HepG2 (cell line): ENCODE results near the gene DCAF4L1. TPM values are rescaled to one million over a fixed set of nuclear protein-coding genes. Genes with fewer than 3 reads are reported as not detected.

ENCODE experiments used
- FIP1L1 ChIP-seq: fragments of 200-400 bp; formaldehyde crosslinking; IDR thresholded peaks from 2 replicates; pipeline ENCODE4 v1.6.1; 2018; ENCODE audit warnings: low read depth, mild to moderate bottlenecking, low read length, moderate library complexity, borderline replicate concordance; ENCODE audit not compliant: insufficient read depth
- HDAC6 ChIP-seq: fragments of 200-600 bp; sonication (generic); IDR thresholded peaks from 2 replicates; pipeline ENCODE4 v1.7.0; 2017; ENCODE audit warnings: mild to moderate bottlenecking, antibody characterized with exemption, low read length, low read depth
- HMGXB4 ChIP-seq, 2 experiments: sonication (generic) in 1 of 2; formaldehyde crosslinking in 1 of 2; IDR thresholded peaks; 2 replicates each; pipeline versions ENCODE4 v1.4.0 to v1.6.1; 2018 to 2020; ENCODE audit warnings: missing genetic modification reagents in 2 of 2, borderline replicate concordance in 1 of 2, low read depth in 1 of 2, mild to moderate bottlenecking in 1 of 2, missing biosample characterization in 1 of 2
- HOXD1 ChIP-seq: sonication (generic); formaldehyde crosslinking; IDR thresholded peaks from 2 replicates; pipeline ENCODE4 v1.5.0; 2020; ENCODE audit warnings: missing genetic modification reagents
- NCOA1 ChIP-seq: sonication (generic); formaldehyde crosslinking; IDR thresholded peaks from 2 replicates; pipeline ENCODE4 v1.9.0; 2021; ENCODE audit warnings: missing genetic modification reagents
- ZMYM2 ChIP-seq: sonication (generic); formaldehyde crosslinking; IDR thresholded peaks from 2 replicates; pipeline ENCODE4 v1.8.0; 2022; ENCODE audit warnings: mild to moderate bottlenecking, missing genetic modification reagents
- ZNF138 ChIP-seq: sonication (generic); formaldehyde crosslinking; IDR thresholded peaks from 2 replicates; pipeline ENCODE4 v1.5.0; 2020; ENCODE audit warnings: mild to moderate bottlenecking, low read depth, missing genetic modification reagents
- ZNF3 ChIP-seq: IDR thresholded peaks from 2 replicates; pipeline ENCODE4 v1.7.0; 2017; ENCODE audit warnings: inconsistent platforms
- ZNF335 ChIP-seq: sonication (generic); formaldehyde crosslinking; IDR thresholded peaks from 2 replicates; pipeline ENCODE4 v1.4.0; 2020; ENCODE audit warnings: missing genetic modification reagents
- ZNF382 ChIP-seq: sonication (generic); formaldehyde crosslinking; IDR thresholded peaks from 2 replicates; pipeline ENCODE4 v1.5.0; 2020; ENCODE audit warnings: missing genetic modification reagents, mild to moderate bottlenecking, borderline replicate concordance
- ZNF383 ChIP-seq: sonication (generic); formaldehyde crosslinking; IDR thresholded peaks from 2 replicates; pipeline ENCODE4 v1.4.0; 2020; ENCODE audit warnings: missing genetic modification reagents, mild to moderate bottlenecking, borderline replicate concordance
- ZNF556 ChIP-seq: sonication (generic); formaldehyde crosslinking; IDR thresholded peaks from 2 replicates; pipeline ENCODE4 v1.4.0; 2020; ENCODE audit warnings: mild to moderate bottlenecking, missing genetic modification reagents, borderline replicate concordance
- ZNF572 ChIP-seq: sonication (generic); formaldehyde crosslinking; IDR thresholded peaks from 2 replicates; pipeline ENCODE4 v1.5.1; 2020; ENCODE audit warnings: mild to moderate bottlenecking, missing genetic modification reagents
- ZNF629 ChIP-seq: sonication (generic); formaldehyde crosslinking; conservative IDR thresholded peaks from 2 replicates; pipeline ENCODE4 v1.5.0; 2020; ENCODE audit warnings: missing genetic modification reagents
- ZNF850 ChIP-seq: sonication (generic); formaldehyde crosslinking; conservative IDR thresholded peaks from 2 replicates; pipeline ENCODE4 v1.9.0; 2021; ENCODE audit warnings: mild to moderate bottlenecking, missing genetic modification reagents
- ZSCAN20 ChIP-seq: sonication (generic); formaldehyde crosslinking; IDR thresholded peaks from 2 replicates; pipeline ENCODE4 v1.4.0; 2020; ENCODE audit warnings: missing genetic modification reagents, mild to moderate bottlenecking, borderline replicate concordance
- polyA plus RNA-seq, 8 experiments: library from polyadenylated mRNA; depleted of rRNA in 3 of 8; stranded (reverse) in 7 of 8; unstranded in 1 of 8; fragments of >200 nt; fragmentation: Illumina TruSeq in 4 of 8; extraction: Trizol in 4 of 8; gene quantifications; 2 replicates each; pipeline versions ENCODE4 v1.2.1 to v1.2.3, GENCODE V29; 2011 to 2016; ENCODE audit warnings: low read depth in 4 of 8, missing spikeins in 1 of 8, mixed read lengths in 1 of 8; ENCODE audit not compliant: insufficient read depth in 1 of 8
- total RNA-seq, 5 experiments: library from RNA; depleted of rRNA; stranded (reverse); fragments of >200 nt; fragmentation: Illumina TruSeq; extraction: Trizol; gene quantifications; 2 replicates each; pipeline ENCODE4 v1.2.3, GENCODE V29; 2016; ENCODE audit warnings: low read depth in 1 of 5
- TF ChIP-seq, protein P1 (sequence below): IDR thresholded peaks from 2 replicates; pipeline ENCODE4 v1.6.1; 2016; ENCODE audit warnings: low read depth
- TF ChIP-seq, protein P2 (sequence below): sonication (generic); formaldehyde crosslinking; IDR thresholded peaks from 2 replicates; pipeline ENCODE4 v1.4.0; 2020; ENCODE audit warnings: missing genetic modification reagents, borderline replicate concordance
- TF ChIP-seq, protein P3 (sequence below): IDR thresholded peaks from 2 replicates; pipeline ENCODE4 v1.6.1; 2016; ENCODE audit warnings: low read depth, missing genetic modification reagents, missing compliant biosample characterization

The DCAF4L1 gene
- total and polyA plus RNA-seq, 2 of the 13 experiments (the other 11 are each of a cell fraction or from before 2014, with no cell fraction given): 0.05 to 0.09 TPM

DNA sequence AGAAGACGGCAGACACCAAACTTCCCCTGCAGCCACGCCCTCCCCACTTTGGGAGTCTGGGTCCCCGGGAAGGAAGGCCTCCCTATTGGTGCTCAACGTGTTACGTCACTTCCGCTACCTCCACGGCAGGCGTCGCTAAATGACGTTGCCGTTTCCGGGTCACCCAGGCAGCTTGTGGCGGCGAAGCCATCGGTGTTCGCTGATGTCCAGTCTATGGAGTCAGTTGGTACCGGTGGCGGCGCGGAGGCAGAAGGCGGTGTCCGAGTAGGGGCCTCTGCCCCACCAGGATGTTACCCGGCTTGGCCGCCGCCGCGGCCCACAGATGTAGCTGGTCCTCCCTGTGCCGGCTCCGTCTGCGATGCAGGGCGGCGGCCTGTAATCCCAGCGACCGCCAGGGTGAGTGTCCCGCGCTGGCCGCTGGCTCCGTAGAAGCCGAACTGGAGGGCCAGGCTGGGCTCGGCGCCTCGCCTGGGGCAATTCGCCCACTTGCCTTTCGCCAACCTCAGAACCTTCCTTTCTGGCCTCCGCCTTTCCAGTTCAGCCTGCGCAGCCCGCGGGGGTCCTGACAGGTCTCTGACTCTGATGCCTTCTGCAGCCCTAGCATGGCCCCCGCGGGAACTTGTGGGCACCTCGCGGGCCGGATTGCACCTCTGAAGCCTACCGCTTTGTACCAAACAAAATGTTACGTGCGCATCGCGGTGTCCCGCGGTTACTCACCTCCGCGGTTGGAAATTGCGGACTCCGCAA is 9.0 kb downstream of the DCAF4L1 start, which contains the start of gene SLC30A9 (continued):
- no peak for TF ChIP-seq HDAC6
- TF ChIP-seq ZNF383 (CRISPR knock-in tag): no peak
- TF ChIP-seq ZNF382 (CRISPR knock-in tag): no peak
- no peak for TF ChIP-seq HOXD1 (CRISPR knock-in tag)
- TF ChIP-seq, protein P1, sequence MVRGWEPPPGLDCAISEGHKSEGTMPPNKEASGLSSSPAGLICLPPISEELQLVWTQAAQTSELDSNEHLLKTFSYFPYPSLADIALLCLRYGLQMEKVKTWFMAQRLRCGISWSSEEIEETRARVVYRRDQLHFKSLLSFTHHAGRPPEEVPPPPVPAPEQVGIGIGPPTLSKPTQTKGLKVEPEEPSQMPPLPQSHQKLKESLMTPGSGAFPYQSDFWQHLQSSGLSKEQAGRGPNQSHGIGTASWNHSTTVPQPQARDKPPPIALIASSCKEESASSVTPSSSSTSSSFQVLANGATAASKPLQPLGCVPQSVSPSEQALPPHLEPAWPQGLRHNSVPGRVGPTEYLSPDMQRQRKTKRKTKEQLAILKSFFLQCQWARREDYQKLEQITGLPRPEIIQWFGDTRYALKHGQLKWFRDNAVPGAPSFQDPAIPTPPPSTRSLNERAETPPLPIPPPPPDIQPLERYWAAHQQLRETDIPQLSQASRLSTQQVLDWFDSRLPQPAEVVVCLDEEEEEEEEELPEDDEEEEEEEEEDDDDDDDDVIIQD (CRISPR knock-in tag): no peak; the same call in 1 of the 2 replicates
- no peak for TF ChIP-seq ZNF138 (CRISPR knock-in tag)
- TF ChIP-seq HMGXB4 (CRISPR knock-in tag; IDR thresholded peaks at IDR 0.05; ENCODE audit: borderline replicate concordance in 1 of 2, low read depth in 1 of 2): peak; percentile 73 to 86; a peak in 3 of 4 replicates
- TF ChIP-seq NCOA1: no peak
- TF ChIP-seq ZNF629: no peak
- TF ChIP-seq ZNF556 (CRISPR knock-in tag): peak; percentile 13; the same call in 1 of the 2 replicates
- TF ChIP-seq, protein P2, sequence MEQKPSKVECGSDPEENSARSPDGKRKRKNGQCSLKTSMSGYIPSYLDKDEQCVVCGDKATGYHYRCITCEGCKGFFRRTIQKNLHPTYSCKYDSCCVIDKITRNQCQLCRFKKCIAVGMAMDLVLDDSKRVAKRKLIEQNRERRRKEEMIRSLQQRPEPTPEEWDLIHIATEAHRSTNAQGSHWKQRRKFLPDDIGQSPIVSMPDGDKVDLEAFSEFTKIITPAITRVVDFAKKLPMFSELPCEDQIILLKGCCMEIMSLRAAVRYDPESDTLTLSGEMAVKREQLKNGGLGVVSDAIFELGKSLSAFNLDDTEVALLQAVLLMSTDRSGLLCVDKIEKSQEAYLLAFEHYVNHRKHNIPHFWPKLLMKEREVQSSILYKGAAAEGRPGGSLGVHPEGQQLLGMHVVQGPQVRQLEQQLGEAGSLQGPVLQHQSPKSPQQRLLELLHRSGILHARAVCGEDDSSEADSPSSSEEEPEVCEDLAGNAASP (CRISPR knock-in tag): peak; percentile 44
- TF ChIP-seq ZNF335 (CRISPR knock-in tag): peak; percentile 66; the same call in 1 of the 2 replicates
- TF ChIP-seq ZSCAN20 (CRISPR knock-in tag): no peak
- TF ChIP-seq ZNF572 (CRISPR knock-in tag): no peak
- no peak for TF ChIP-seq FIP1L1
- no peak for TF ChIP-seq ZNF850 (CRISPR knock-in tag)
- TF ChIP-seq, protein P3, sequence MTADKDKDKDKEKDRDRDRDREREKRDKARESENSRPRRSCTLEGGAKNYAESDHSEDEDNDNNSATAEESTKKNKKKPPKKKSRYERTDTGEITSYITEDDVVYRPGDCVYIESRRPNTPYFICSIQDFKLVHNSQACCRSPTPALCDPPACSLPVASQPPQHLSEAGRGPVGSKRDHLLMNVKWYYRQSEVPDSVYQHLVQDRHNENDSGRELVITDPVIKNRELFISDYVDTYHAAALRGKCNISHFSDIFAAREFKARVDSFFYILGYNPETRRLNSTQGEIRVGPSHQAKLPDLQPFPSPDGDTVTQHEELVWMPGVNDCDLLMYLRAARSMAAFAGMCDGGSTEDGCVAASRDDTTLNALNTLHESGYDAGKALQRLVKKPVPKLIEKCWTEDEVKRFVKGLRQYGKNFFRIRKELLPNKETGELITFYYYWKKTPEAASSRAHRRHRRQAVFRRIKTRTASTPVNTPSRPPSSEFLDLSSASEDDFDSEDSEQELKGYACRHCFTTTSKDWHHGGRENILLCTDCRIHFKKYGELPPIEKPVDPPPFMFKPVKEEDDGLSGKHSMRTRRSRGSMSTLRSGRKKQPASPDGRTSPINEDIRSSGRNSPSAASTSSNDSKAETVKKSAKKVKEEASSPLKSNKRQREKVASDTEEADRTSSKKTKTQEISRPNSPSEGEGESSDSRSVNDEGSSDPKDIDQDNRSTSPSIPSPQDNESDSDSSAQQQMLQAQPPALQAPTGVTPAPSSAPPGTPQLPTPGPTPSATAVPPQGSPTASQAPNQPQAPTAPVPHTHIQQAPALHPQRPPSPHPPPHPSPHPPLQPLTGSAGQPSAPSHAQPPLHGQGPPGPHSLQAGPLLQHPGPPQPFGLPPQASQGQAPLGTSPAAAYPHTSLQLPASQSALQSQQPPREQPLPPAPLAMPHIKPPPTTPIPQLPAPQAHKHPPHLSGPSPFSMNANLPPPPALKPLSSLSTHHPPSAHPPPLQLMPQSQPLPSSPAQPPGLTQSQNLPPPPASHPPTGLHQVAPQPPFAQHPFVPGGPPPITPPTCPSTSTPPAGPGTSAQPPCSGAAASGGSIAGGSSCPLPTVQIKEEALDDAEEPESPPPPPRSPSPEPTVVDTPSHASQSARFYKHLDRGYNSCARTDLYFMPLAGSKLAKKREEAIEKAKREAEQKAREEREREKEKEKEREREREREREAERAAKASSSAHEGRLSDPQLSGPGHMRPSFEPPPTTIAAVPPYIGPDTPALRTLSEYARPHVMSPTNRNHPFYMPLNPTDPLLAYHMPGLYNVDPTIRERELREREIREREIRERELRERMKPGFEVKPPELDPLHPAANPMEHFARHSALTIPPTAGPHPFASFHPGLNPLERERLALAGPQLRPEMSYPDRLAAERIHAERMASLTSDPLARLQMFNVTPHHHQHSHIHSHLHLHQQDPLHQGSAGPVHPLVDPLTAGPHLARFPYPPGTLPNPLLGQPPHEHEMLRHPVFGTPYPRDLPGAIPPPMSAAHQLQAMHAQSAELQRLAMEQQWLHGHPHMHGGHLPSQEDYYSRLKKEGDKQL (CRISPR knock-in tag): no peak
- no peak for TF ChIP-seq ZMYM2 (CRISPR knock-in tag)
- TF ChIP-seq ZNF3 (CRISPR knock-in tag): no peak
